Stomach smooth muscle (tissue), 2 donors: ENCODE data around the gene ZBTB7C.
A peak's percentile ranks its signal among the peaks of the same experiment; 100 is the strongest.
"Not testable (repeated sequence)": the region's sequence is repeated elsewhere in the genome, so short reads cannot be mapped to it uniquely, and the experiment has no call there.

ENCODE experiments used
- H3K27ac ChIP-seq: one replicate; pipeline ENCODE4 v1.7.0; 2013; ENCODE audit warnings: mild to moderate bottlenecking, low read length, inconsistent platforms
- H3K27me3 ChIP-seq, 2 donors: one replicate each; pipeline ENCODE4 v1.7.0; 2013; ENCODE audit warnings: low read length in 2 of 2; ENCODE audit not compliant: insufficient read depth in 2 of 2, control insufficient read depth in 1 of 2
- H3K36me3 ChIP-seq, 2 donors: one replicate each; pipeline ENCODE4 v1.7.0; 2013; ENCODE audit warnings: low read length in 2 of 2; ENCODE audit not compliant: control insufficient read depth in 2 of 2, insufficient read depth in 2 of 2
- H3K4me1 ChIP-seq: one replicate; pipeline ENCODE4 v1.7.0; 2013; ENCODE audit warnings: low read length; ENCODE audit not compliant: control insufficient read depth, insufficient read depth
- H3K4me3 ChIP-seq, 2 donors: one replicate each; pipeline ENCODE4 v1.7.0; 2013; ENCODE audit warnings: low read length in 2 of 2
- H3K9ac ChIP-seq, 2 donors: one replicate each; pipeline ENCODE4 v1.7.0; 2013; ENCODE audit warnings: low read length in 2 of 2, mild to moderate bottlenecking in 1 of 2
- H3K9me3 ChIP-seq, 2 donors: one replicate each; pipeline ENCODE4 v1.7.0; 2013; ENCODE audit warnings: low read length in 2 of 2; ENCODE audit not compliant: control insufficient read depth in 2 of 2
- donor health status: healthy.
- donor health status: Pancreatic carcinoma.

The ZBTB7C gene

DNA sequence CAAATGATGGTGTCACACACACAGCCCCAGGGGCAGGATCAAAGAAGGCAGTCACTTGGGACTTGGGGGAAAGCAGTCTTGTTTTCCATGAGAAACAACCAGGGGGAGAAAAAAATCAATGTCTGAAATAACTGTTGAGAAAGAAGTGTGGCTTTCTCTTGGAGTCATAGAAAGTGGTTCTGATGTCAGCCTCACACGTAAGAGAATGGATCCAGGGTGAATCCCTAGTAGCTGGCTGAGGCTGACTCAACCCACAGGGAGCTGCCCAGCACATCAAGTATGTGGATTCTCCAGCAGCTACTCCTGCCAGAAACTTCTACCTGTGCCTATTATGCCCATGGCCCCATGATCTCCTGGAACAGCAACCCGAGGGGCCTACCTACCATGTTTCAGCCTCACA is 33.6 kb upstream of the ZBTB7C start:
- no peak overlapping the region for H3K27ac ChIP-seq
- no peak overlapping the region for H3K9ac ChIP-seq

GRCh38 chr18:48441405-48441881 is 32.3 kb upstream of the ZBTB7C start:
- no peaks in the 10 kb centered on the region for H3K9me3 ChIP-seq
- no peak overlapping the region for H3K27ac ChIP-seq
- H3K9ac ChIP-seq, result no peak overlapping the region
- H3K4me3 ChIP-seq, result peak overlapping the region; percentile 38 to 61
- H3K4me1 ChIP-seq, result peaks cover 15% of the 10 kb centered on the region
- H3K27me3 ChIP-seq, result peaks cover 0 to 2% of the 10 kb centered on the region in 2 donors
- no peaks in the 10 kb centered on the region for H3K36me3 ChIP-seq

More for the DNA sequence above, 33.6 kb upstream of the ZBTB7C start:
- Histone ChIP-seq H3K4me1 (peaks cover 18% of the 10 kb centered on the region), H3K4me3 (no peak overlapping the region), H3K9me3 (no peaks in the 10 kb centered on the region), H3K36me3 (no peaks in the 10 kb centered on the region), H3K27me3 (peaks cover 0 to 2% of the 10 kb centered on the region in 2 donors)

DNA sequence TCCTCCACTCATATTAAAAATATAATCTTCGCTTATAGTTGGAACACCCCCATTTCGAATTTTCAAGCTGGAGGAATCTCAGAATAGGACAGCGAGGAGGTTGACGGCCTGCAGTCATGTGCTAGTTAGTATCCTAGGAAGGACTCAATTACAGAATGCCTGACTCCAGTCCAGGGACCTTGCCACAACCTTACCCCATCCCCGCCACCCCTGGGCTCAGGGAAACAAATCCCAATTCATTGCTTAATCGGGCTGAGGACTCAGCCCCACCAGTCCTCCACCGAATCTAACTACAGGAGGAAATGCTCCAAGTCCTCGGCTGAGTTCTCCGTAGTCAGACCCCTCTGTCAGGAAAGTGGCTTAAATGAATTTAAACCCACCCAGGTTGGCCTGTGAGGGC is 31.7 kb upstream of the ZBTB7C start:
- peaks cover 13% of the 10 kb centered on the region for H3K4me1 ChIP-seq
- H3K4me3 ChIP-seq, result peak overlapping the region; percentile 38 to 61
- no peak overlapping the region for H3K27ac ChIP-seq
- peaks cover 0 to 2% of the 10 kb centered on the region in 2 donors for H3K27me3 ChIP-seq
- no peaks in the 10 kb centered on the region for H3K36me3 ChIP-seq
- no peak overlapping the region for H3K9ac ChIP-seq
- no peaks in the 10 kb centered on the region for H3K9me3 ChIP-seq

DNA sequence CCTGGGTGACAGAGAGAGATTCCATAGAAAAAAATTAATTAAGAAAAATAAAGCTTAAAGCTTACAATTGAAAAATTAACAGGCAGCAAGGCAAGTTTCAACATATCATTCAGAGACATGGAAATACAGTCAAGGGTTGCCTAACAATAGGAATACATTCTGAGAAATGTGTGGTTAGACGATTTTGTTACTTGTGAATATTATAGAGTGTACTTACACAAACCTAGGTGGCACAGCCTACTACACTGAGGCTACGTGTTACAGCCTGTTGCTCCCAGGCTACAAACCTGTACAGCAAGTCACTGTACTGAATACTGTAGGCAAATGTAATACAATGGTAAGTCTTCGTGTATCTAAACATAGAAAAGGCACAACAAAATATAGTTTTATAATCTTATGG is 27.7 kb upstream of the ZBTB7C start:
- Histone ChIP-seq H3K9ac (no peak overlapping the region), H3K4me1 (peaks cover 11% of the 10 kb centered on the region), H3K36me3 (no peaks in the 10 kb centered on the region), H3K27ac (no peak overlapping the region), H3K4me3 (no peak overlapping the region), H3K27me3 (peaks cover 0 to 2% of the 10 kb centered on the region in 2 donors), H3K9me3 (no peaks in the 10 kb centered on the region)

DNA sequence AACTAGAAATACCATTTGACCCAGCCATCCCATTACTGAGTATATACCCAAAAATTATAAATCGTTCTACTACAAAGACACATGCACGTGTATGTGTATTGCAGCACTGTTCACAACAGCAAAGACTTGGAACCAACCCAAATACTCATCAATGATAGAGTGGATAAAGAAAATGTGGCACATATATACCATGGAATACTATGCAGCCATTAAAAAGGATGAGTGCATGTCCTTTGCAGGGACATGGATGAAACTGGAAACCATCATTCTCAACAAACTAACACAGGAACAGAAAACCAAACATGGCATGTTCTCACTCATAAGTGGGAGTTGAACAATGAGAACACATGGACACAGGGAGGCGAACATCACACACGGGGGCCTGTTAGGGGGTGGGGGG is 25.2 kb upstream of the ZBTB7C start:
- not testable (repeated sequence) for H3K27me3 ChIP-seq, H3K27ac ChIP-seq, H3K9ac ChIP-seq, H3K4me1 ChIP-seq, H3K4me3 ChIP-seq, H3K9me3 ChIP-seq, H3K36me3 ChIP-seq

DNA sequence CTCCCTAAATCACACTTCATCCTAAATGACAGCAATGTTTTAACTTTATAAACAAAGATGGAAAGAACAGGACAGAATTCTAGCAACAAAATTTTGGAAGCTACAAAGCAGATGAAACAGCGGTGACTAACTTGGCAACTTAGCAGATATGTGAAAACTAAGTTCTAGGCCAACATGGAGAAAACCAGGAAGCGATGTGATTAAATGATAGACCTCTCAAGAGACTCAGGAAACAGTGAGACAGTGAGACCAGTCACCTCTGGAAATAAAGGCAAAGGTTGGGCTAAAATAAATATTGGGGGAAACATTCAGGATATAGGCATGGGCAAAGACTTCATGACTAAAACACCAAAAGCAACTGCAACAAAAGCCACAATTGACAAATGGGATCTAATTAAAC is 24.4 kb upstream of the ZBTB7C start:
- no peaks in the 10 kb centered on the region for H3K4me1 ChIP-seq
- no peak overlapping the region for H3K27ac ChIP-seq
- H3K27me3 ChIP-seq, result peaks cover 3 to 4% of the 10 kb centered on the region in 2 donors
- H3K9me3 ChIP-seq, result no peaks in the 10 kb centered on the region
- no peaks in the 10 kb centered on the region for H3K36me3 ChIP-seq
- H3K9ac ChIP-seq, result no peak overlapping the region
- no peak overlapping the region for H3K4me3 ChIP-seq

- H3K36me3 ChIP-seq, result no peaks in the 10 kb centered on the region
- no peaks in the 10 kb centered on the region for H3K9me3 ChIP-seq
- H3K27me3 ChIP-seq, result peaks cover 7% of the 10 kb centered on the region in 2 donors
- no peak overlapping the region for H3K9ac ChIP-seq
- H3K4me3 ChIP-seq, result no peak overlapping the region
- no peak overlapping the region for H3K27ac ChIP-seq
- H3K4me1 ChIP-seq, result no peaks in the 10 kb centered on the region
Measured at GRCh38 chr18:48430150-48430549, 21.0 kb upstream of the ZBTB7C start.

- no peak overlapping the region for H3K27ac ChIP-seq
- no peak overlapping the region for H3K4me3 ChIP-seq
- no peaks in the 10 kb centered on the region for H3K4me1 ChIP-seq
- peaks cover 7 to 13% of the 10 kb centered on the region in 2 donors for H3K27me3 ChIP-seq
- no peaks in the 10 kb centered on the region for H3K36me3 ChIP-seq
- no peaks in the 10 kb centered on the region for H3K9me3 ChIP-seq
- no peak overlapping the region for H3K9ac ChIP-seq
Measured at GRCh38 chr18:48428475-48429177, 19.4 kb upstream of the ZBTB7C start.

GRCh38 chr18:48422947-48423378 is 13.8 kb upstream of the ZBTB7C start:
- no peak overlapping the region for H3K27ac ChIP-seq
- no peaks in the 10 kb centered on the region for H3K36me3 ChIP-seq
- no peak overlapping the region for H3K9ac ChIP-seq
- H3K27me3 ChIP-seq, result peaks cover 12 to 18% of the 10 kb centered on the region in 2 donors
- no peaks in the 10 kb centered on the region for H3K4me1 ChIP-seq
- no peak overlapping the region for H3K4me3 ChIP-seq
- H3K9me3 ChIP-seq, result no peaks in the 10 kb centered on the region

GRCh38 chr18:48419277-48420022 is 10.3 kb upstream of the ZBTB7C start:
- Histone ChIP-seq H3K9me3 (no peaks in the 10 kb centered on the region), H3K36me3 (no peaks in the 10 kb centered on the region), H3K27ac (no peak overlapping the region), H3K27me3 (peaks cover 18 to 19% of the 10 kb centered on the region in 2 donors), H3K4me1 (no peaks in the 10 kb centered on the region), H3K4me3 (no peak overlapping the region), H3K9ac (no peak overlapping the region)
